DMS53 (cell line): ENCODE data around the gene RBL2.
A peak's percentile ranks its signal among the peaks of the same experiment; 100 is the strongest.

Source experiments
- DNase-seq: peaks from one replicate; lab custom pipeline; 2025; lab: John Stamatoyannopoulos, UW

The RBL2 gene

GRCh38 chr16:53449816-53450517 lies 15.7 kb downstream of the RBL2 start:
- DNase-seq: no peak

- no peak for DNase-seq
Measured at GRCh38 chr16:53453928-53454327, 19.7 kb downstream of the RBL2 start.

- no peak for DNase-seq
Measured at GRCh38 chr16:53456625-53457024, 22.4 kb downstream of the RBL2 start.

GRCh38 chr16:53457670-53458069 lies 23.4 kb downstream of the RBL2 start:
- peak; percentile 8 for DNase-seq

GRCh38 chr16:53458635-53459034 lies 24.4 kb downstream of the RBL2 start:
- no peak for DNase-seq

- peak; percentile 8 for DNase-seq
Measured at GRCh38 chr16:53465606-53466280, 31.5 kb downstream of the RBL2 start.

GRCh38 chr16:53476867-53477266 lies 42.6 kb downstream of the RBL2 start:
- no peak for DNase-seq

- DNase-seq: no peak
Measured at GRCh38 chr16:53478965-53479364, 44.7 kb downstream of the RBL2 start.

- no peak for DNase-seq
Measured at GRCh38 chr16:53480394-53480793, 46.1 kb downstream of the RBL2 start.

GRCh38 chr16:53482123-53482522 lies 47.9 kb downstream of the RBL2 start:
- no peak for DNase-seq

- no peak for DNase-seq
Measured at GRCh38 chr16:53484542-53484941, 50.3 kb downstream of the RBL2 start.

- DNase-seq: no peak
Measured at GRCh38 chr16:53486230-53486629, 52.0 kb downstream of the RBL2 start.

- DNase-seq: no peak
Measured at GRCh38 chr16:53489755-53490154, 55.5 kb downstream of the RBL2 start.

GRCh38 chr16:53492503-53492902 lies 58.2 kb downstream of the RBL2 start:
- no peak for DNase-seq

GRCh38 chr16:53494636-53495035 lies 60.4 kb downstream of the RBL2 start:
- DNase-seq: no peak

GRCh38 chr16:53495325-53495724 lies 61.1 kb downstream of the RBL2 start:
- peak; percentile 10 for DNase-seq

GRCh38 chr16:53498984-53499383 lies 64.7 kb downstream of the RBL2 start:
- no peak for DNase-seq

- no peak for DNase-seq
Measured at GRCh38 chr16:53501216-53501859, 67.1 kb downstream of the RBL2 start.

GRCh38 chr16:53502331-53503269 lies 68.3 kb downstream of the RBL2 start, which contains the start of gene AKTIP:
AKTIP (minus strand) TSS chr16:53503209; CDS start chr16:53500259, 2,950 bp downstream.
- DNase-seq: peak; percentile 91

GRCh38 chr16:53503270-53503923 lies 69.1 kb downstream of the RBL2 start:
- DNase-seq: peak; percentile 100

- DNase-seq: peak; percentile 50
Measured at GRCh38 chr16:53503991-53504663, 69.9 kb downstream of the RBL2 start.
